Fibroblast of lung (primary cell): Measurements from ENCODE around the gene NRCAM. TPM values are rescaled to one million over a fixed set of nuclear protein-coding genes. Genes with fewer than 3 reads are reported as not detected.

Experiments used
- DNase-seq, 2 donors: peaks; one replicate each; pipeline versions ENCODE4 v3.0.0 to v3.0.0-alpha.2; 2010; ENCODE audit warnings: low read depth in 2 of 2
- H2AFZ ChIP-seq: 2 replicates; pipeline ENCODE4 v1.5.1; 2012; ENCODE audit warnings: low read length, control low read depth, inconsistent platforms
- H3K27ac ChIP-seq: 2 replicates; pipeline ENCODE4 v1.5.1; 2011; ENCODE audit warnings: low read length, control low read depth; ENCODE audit not compliant: insufficient read depth
- H3K27me3 ChIP-seq: 2 replicates; pipeline ENCODE4 v1.5.1; 2011; ENCODE audit warnings: mild to moderate bottlenecking, low read length; ENCODE audit not compliant: control insufficient read depth, insufficient read depth
- H3K36me3 ChIP-seq: 2 replicates; pipeline ENCODE4 v1.5.1; 2011; ENCODE audit warnings: low read length; ENCODE audit not compliant: control insufficient read depth, insufficient read depth
- H3K4me1 ChIP-seq: 2 replicates; pipeline ENCODE4 v1.5.1; 2011; ENCODE audit warnings: low read length; ENCODE audit not compliant: control insufficient read depth, insufficient read depth; ENCODE audit errors: extremely low read depth
- H3K4me2 ChIP-seq: 2 replicates; pipeline ENCODE4 v1.5.1; 2011; ENCODE audit warnings: low read length, control low read depth; ENCODE audit not compliant: insufficient read depth; ENCODE audit errors: extremely low read depth
- H3K4me3 ChIP-seq, 4 experiments: fragments of 200-600 bp in 1 of 4; sonication (generic) in 1 of 4; replicated peaks in 1 of 4; 2 replicates each; pipeline ENCODE4 v1.5.1; 2011 to 2016; ENCODE audit warnings: low read length in 4 of 4, low read depth in 3 of 4, mild to moderate bottlenecking in 3 of 4, control low read depth in 2 of 4, inconsistent platforms in 1 of 4, mixed read lengths in 1 of 4; ENCODE audit not compliant: insufficient read depth in 1 of 4; ENCODE audit errors: control extremely low read depth in 1 of 4
- H3K79me2 ChIP-seq: 2 replicates; pipeline ENCODE4 v1.5.1; 2012; ENCODE audit warnings: mild to moderate bottlenecking, low read length, inconsistent platforms; ENCODE audit not compliant: control insufficient read depth, insufficient read depth
- H3K9ac ChIP-seq: 2 replicates; pipeline ENCODE4 v1.5.1; 2011; ENCODE audit warnings: mild to moderate bottlenecking, low read length, control low read depth; ENCODE audit not compliant: insufficient read depth
- H3K9me3 ChIP-seq: 2 replicates; pipeline ENCODE4 v1.5.1; 2012; ENCODE audit warnings: low read depth, low read length; ENCODE audit not compliant: control insufficient read depth, insufficient read depth
- H4K20me1 ChIP-seq: 2 replicates; pipeline ENCODE4 v1.5.1; 2011; ENCODE audit warnings: low read length; ENCODE audit not compliant: control insufficient read depth, insufficient read depth; ENCODE audit errors: extremely low read depth
- EZH2 ChIP-seq: IDR thresholded peaks from 2 replicates; pipeline ENCODE4 v1.5.1; 2012; ENCODE audit warnings: low read length, control low read depth, mild to moderate bottlenecking; ENCODE audit errors: missing control alignments
- polyA plus RNA-seq, 2 donors: library from polyadenylated mRNA; depleted of rRNA in 1 of 2; stranded (reverse) in 1 of 2; unstranded in 1 of 2; fragments of >200 nt; gene quantifications; 2 replicates each; pipeline ENCODE4 v1.2.1, GENCODE V29; 2011 to 2012; ENCODE audit warnings: missing spikeins in 1 of 2
- total RNA-seq: library from RNA; depleted of rRNA; stranded (reverse); fragments of >200 nt; gene quantifications from 2 replicates; pipeline ENCODE4 v1.2.1, GENCODE V29; 2014
- TF ChIP-seq, protein P1 (sequence below), 2 donors: IDR thresholded peaks in 1 of 2; conservative IDR thresholded peaks in 1 of 2; 1 replicate in 1 of 2; 2 replicates in 1 of 2; pipeline ENCODE4 v1.5.1; 2011 to 2012; ENCODE audit warnings: low read length in 2 of 2, control low read depth in 1 of 2, inconsistent platforms in 1 of 2, low read depth in 1 of 2, mild to moderate bottlenecking in 1 of 2

The NRCAM gene
- total and polyA plus RNA-seq, 2 donors (not counting 1 experiment from before 2014, with no cell fraction given), result 2.1 to 2.2 TPM

DNA sequence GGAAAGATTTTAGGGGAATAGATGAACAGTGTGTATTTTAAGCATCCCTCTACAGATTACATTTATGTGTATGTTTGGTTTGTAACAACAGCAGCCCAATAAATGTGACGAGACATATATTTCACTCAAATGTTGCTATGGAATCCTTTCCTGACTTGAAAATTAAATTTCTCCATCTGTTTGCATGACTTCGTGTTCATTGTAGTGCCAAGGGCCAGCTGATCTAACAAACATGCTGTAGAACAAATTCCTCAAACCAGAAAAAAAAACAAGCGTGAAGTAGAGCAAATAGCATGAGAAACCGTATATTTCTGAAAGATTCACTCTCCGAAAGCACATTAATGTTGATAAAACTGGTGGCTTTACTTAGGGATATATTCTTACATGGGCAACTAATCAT, 87.8 kb downstream of the NRCAM start:
- H3K4me2 ChIP-seq, result no peak overlapping the region
- no peaks in the 10 kb centered on the region for H3K4me1 ChIP-seq
- H3K4me3 ChIP-seq, result no peak overlapping the region
- peak overlapping the region; percentile 5 for H2AFZ ChIP-seq
- no peaks in the 10 kb centered on the region for H3K9me3 ChIP-seq
- H3K36me3 ChIP-seq, result no peaks in the 10 kb centered on the region
- H3K9ac ChIP-seq, result no peak overlapping the region
- H3K27me3 ChIP-seq, result no peaks in the 10 kb centered on the region
- H3K79me2 ChIP-seq, result no peaks in the 10 kb centered on the region
- H4K20me1 ChIP-seq, result no peaks in the 10 kb centered on the region
- TF ChIP-seq, protein P1, sequence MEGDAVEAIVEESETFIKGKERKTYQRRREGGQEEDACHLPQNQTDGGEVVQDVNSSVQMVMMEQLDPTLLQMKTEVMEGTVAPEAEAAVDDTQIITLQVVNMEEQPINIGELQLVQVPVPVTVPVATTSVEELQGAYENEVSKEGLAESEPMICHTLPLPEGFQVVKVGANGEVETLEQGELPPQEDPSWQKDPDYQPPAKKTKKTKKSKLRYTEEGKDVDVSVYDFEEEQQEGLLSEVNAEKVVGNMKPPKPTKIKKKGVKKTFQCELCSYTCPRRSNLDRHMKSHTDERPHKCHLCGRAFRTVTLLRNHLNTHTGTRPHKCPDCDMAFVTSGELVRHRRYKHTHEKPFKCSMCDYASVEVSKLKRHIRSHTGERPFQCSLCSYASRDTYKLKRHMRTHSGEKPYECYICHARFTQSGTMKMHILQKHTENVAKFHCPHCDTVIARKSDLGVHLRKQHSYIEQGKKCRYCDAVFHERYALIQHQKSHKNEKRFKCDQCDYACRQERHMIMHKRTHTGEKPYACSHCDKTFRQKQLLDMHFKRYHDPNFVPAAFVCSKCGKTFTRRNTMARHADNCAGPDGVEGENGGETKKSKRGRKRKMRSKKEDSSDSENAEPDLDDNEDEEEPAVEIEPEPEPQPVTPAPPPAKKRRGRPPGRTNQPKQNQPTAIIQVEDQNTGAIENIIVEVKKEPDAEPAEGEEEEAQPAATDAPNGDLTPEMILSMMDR (conservative IDR thresholded peaks at IDR 0.05 in 1 of 2, IDR thresholded peaks at IDR 0.05 in 1 of 2; ENCODE audit: low read depth in 1 of 2, low read length in 2 of 2), result no peak
- TF ChIP-seq EZH2, result no peak
- no peak overlapping the region for H3K27ac ChIP-seq
- peak in 1 of 2 donors; percentile 62 for DNase-seq

DNA sequence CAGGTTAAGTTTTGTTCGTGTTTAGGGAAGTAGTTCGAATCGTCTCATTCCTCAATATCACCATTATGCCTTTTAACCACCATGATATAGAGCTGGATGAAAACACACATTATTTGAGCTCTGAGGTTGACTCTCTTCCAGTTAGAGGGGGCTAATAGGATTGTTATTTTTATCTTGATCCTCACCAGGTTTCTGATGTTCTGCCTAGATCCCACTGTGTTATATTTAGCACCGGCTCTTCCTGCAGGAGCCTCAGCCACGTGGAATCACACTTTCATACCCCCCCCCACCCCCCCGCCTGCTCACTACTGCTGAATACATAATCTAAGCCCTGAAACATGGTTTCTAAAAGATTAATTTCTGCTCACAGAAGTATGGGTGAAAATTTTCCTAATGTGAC, 88.3 kb downstream of the NRCAM start:
- H3K27ac ChIP-seq, result no peak overlapping the region
- no peaks in the 10 kb centered on the region for H3K9me3 ChIP-seq
- H3K27me3 ChIP-seq, result no peaks in the 10 kb centered on the region
- no peak overlapping the region for H2AFZ ChIP-seq
- H3K79me2 ChIP-seq, result no peaks in the 10 kb centered on the region
- no peaks in the 10 kb centered on the region for H4K20me1 ChIP-seq
- DNase-seq, result no peak
- no peak overlapping the region for H3K4me2 ChIP-seq
- H3K4me1 ChIP-seq, result no peaks in the 10 kb centered on the region
- H3K36me3 ChIP-seq, result no peaks in the 10 kb centered on the region
- no peak overlapping the region for H3K4me3 ChIP-seq
- TF ChIP-seq EZH2, result no peak
- TF ChIP-seq, protein P1 (conservative IDR thresholded peaks at IDR 0.05 in 1 of 2, IDR thresholded peaks at IDR 0.05 in 1 of 2; ENCODE audit: low read depth in 1 of 2, low read length in 2 of 2), result no peak
- H3K9ac ChIP-seq, result no peak overlapping the region

DNA sequence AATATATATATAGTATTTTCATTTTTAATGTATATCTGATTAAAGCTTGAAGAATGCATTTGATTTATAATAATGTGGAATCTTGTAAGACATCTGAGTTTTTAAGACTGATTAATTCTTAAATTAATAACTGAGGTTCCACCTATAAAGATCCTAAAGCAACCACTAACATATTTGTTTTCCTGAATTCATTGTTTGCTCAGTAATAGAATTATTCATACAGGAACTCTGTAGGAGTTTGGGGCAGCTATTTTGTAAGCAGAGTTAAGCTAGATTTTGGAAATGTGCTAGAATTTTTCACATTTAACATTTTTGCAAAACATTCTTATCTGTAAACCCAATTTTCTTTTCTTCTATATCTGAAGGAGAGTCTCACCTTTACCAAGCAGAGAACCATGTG, 88.9 kb downstream of the NRCAM start:
- no peak for TF ChIP-seq EZH2
- TF ChIP-seq, protein P1 (conservative IDR thresholded peaks at IDR 0.05 in 1 of 2, IDR thresholded peaks at IDR 0.05 in 1 of 2; ENCODE audit: low read depth in 1 of 2, low read length in 2 of 2), result no peak
- no peaks in the 10 kb centered on the region for H3K79me2 ChIP-seq
- H2AFZ ChIP-seq, result no peak overlapping the region
- H3K9ac ChIP-seq, result no peak overlapping the region
- no peaks in the 10 kb centered on the region for H4K20me1 ChIP-seq
- H3K27ac ChIP-seq, result no peak overlapping the region
- H3K9me3 ChIP-seq, result no peaks in the 10 kb centered on the region
- no peaks in the 10 kb centered on the region for H3K27me3 ChIP-seq
- no peak overlapping the region for H3K4me3 ChIP-seq
- no peak overlapping the region for H3K4me2 ChIP-seq
- no peaks in the 10 kb centered on the region for H3K4me1 ChIP-seq
- DNase-seq, result no peak
- H3K36me3 ChIP-seq, result no peaks in the 10 kb centered on the region
